Keratinocyte (primary cell): ENCODE data around the gene TRPC4. TPM values are rescaled to one million over a fixed set of nuclear protein-coding genes. Genes with fewer than 3 reads are reported as not detected.

Experiments
- DNase-seq: peaks from one replicate; pipeline ENCODE4 v3.0.0-alpha.2; 2011; ENCODE audit warnings: low read depth, missing footprints, low spot score
- FAIRE-seq: peaks from 2 replicates; lab custom pipeline; 2011; peaks lifted over from hg19 to GRCh38; lab: Jason Lieb, UNC
- H2AFZ ChIP-seq: 2 replicates; pipeline ENCODE4 v1.6.0; 2012; ENCODE audit warnings: low read length, control low read depth, inconsistent platforms; ENCODE audit not compliant: control insufficient read depth
- H3K27ac ChIP-seq: 2 replicates; pipeline ENCODE4 v1.5.1; 2011; ENCODE audit warnings: low read length; ENCODE audit not compliant: control insufficient read depth, insufficient read depth
- H3K27me3 ChIP-seq: 3 replicates; pipeline ENCODE4 v1.6.0; 2011; ENCODE audit warnings: low read length; ENCODE audit not compliant: control insufficient read depth, insufficient read depth; ENCODE audit errors: extremely low read depth
- H3K36me3 ChIP-seq, 2 experiments: 2 replicates in 1 of 2; 3 replicates in 1 of 2; pipeline ENCODE4 v1.5.1; 2011; ENCODE audit warnings: low read length in 2 of 2, mild to moderate bottlenecking in 1 of 2; ENCODE audit not compliant: control insufficient read depth in 2 of 2, insufficient read depth in 2 of 2; ENCODE audit errors: extremely low read depth in 1 of 2
- H3K4me1 ChIP-seq: 3 replicates; pipeline ENCODE4 v1.5.1; 2011; ENCODE audit warnings: low read length; ENCODE audit not compliant: control insufficient read depth, insufficient read depth; ENCODE audit errors: extremely low read depth
- H3K4me2 ChIP-seq: 3 replicates; pipeline ENCODE4 v1.6.0; 2011; ENCODE audit warnings: low read depth, low read length; ENCODE audit not compliant: control insufficient read depth, insufficient read depth; ENCODE audit errors: extremely low read depth
- H3K4me3 ChIP-seq, 3 experiments: fragments of 200-600 bp in 1 of 3; sonication (generic) in 1 of 3; 2 replicates in 2 of 3; 3 replicates in 1 of 3; pipeline ENCODE4 v1.5.1; 2011 to 2016; ENCODE audit warnings: low read length in 3 of 3, mild to moderate bottlenecking in 3 of 3, control low read depth in 2 of 3, inconsistent platforms in 1 of 3, low read depth in 1 of 3, mixed read lengths in 1 of 3, mixed run types in 1 of 3, moderate library complexity in 1 of 3; ENCODE audit not compliant: control insufficient read depth in 2 of 3, insufficient read depth in 2 of 3; ENCODE audit errors: extremely low read depth in 1 of 3
- H3K79me2 ChIP-seq: 2 replicates; pipeline ENCODE4 v1.6.0; 2012; ENCODE audit warnings: low read length; ENCODE audit not compliant: control insufficient read depth, insufficient read depth
- H3K9ac ChIP-seq: 3 replicates; pipeline ENCODE4 v1.6.0; 2011; ENCODE audit warnings: low read length; ENCODE audit not compliant: control insufficient read depth, insufficient read depth; ENCODE audit errors: extremely low read depth
- H3K9me1 ChIP-seq: 3 replicates; pipeline ENCODE4 v1.6.0; 2011; ENCODE audit warnings: low read length; ENCODE audit not compliant: control insufficient read depth, insufficient read depth; ENCODE audit errors: extremely low read depth
- H3K9me3 ChIP-seq: 2 replicates; pipeline ENCODE4 v1.5.1; 2012; ENCODE audit warnings: low read depth, low read length; ENCODE audit not compliant: control insufficient read depth
- H4K20me1 ChIP-seq: 3 replicates; pipeline ENCODE4 v1.6.0; 2011; ENCODE audit warnings: low read length; ENCODE audit not compliant: control insufficient read depth, insufficient read depth; ENCODE audit errors: extremely low read depth
- EZH2 ChIP-seq: IDR thresholded peaks from one replicate; pipeline ENCODE4 v1.6.1; 2012; ENCODE audit warnings: inconsistent platforms, mild to moderate bottlenecking, low read length, moderate library complexity
- dilution Hi-C: fragments of 300-500 bp; cut with MboI; formaldehyde crosslinking; loops from one replicate; pipeline ENCODE4 v1.7.0; 2020; ENCODE audit warnings: low sequenced_read_pairs; ENCODE audit not compliant: extremely low pct_ligation_motif_present
- polyA plus RNA-seq, 5 experiments: library from polyadenylated mRNA; depleted of rRNA in 3 of 5; stranded (reverse) in 3 of 5; stranded (forward) in 1 of 5; unstranded in 1 of 5; fragments of >200 nt; gene quantifications; 1 replicate in 1 of 5; 2 replicates in 3 of 5; 3 replicates in 1 of 5; pipeline versions ENCODE4 v1.2.1 to v1.2.3, GENCODE V29; 2011 to 2012; ENCODE audit warnings: missing spikeins in 2 of 5, low read depth in 1 of 5, low replicate concordance in 1 of 5
- TF ChIP-seq, protein P1 (sequence below), 3 experiments: IDR thresholded peaks in 1 of 3; conservative IDR thresholded peaks in 1 of 3; optimal IDR thresholded peaks in 1 of 3; 2 replicates in 2 of 3; 3 replicates in 1 of 3; pipeline versions ENCODE3 to v1.5.1; 2011; ENCODE audit warnings: low read length in 3 of 3, mild to moderate bottlenecking in 3 of 3, moderate library complexity in 2 of 3, control low read depth in 1 of 3, inconsistent platforms in 1 of 3; ENCODE audit not compliant: insufficient read depth in 2 of 3; ENCODE audit errors: extremely low read depth in 1 of 3

The TRPC4 gene
- polyA plus RNA-seq, 1 donor (not counting 4 experiments of a cell fraction or from before 2014, with no cell fraction given) = not detected

DNA sequence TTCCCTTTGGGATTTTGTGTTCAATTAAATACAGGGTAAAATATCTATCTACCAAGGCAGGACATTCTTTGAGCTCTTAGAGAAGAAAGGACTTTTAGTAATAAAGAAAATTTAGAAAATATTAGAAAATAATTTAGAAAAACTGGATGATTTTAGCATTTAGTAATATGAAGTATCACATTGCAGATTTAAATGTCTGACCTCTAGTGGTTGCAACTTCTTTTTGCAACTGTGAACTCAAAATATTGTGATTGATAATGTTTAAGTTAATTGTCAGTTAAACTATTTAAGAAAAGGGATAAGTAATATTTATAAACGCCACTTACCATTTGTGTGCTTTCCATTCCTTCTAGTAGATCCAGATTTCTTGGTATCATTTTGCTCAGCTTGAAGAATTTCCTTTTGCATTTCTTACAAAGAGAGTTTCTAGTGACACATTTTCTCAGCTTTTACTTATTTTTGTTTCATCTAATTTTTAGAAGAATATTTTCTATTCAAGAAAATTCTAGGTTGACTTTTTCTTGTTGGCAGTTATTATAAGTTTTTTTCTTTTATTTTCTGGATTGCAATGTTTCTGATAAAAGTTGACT, 260.7 kb downstream of the TRPC4 start:
- no peak overlapping the region for H3K4me3 ChIP-seq
- FAIRE-seq = no peak
- no peak overlapping the region for H2AFZ ChIP-seq
- no peaks in the 10 kb centered on the region for H3K27me3 ChIP-seq
- no peak for TF ChIP-seq EZH2
- TF ChIP-seq, protein P1, sequence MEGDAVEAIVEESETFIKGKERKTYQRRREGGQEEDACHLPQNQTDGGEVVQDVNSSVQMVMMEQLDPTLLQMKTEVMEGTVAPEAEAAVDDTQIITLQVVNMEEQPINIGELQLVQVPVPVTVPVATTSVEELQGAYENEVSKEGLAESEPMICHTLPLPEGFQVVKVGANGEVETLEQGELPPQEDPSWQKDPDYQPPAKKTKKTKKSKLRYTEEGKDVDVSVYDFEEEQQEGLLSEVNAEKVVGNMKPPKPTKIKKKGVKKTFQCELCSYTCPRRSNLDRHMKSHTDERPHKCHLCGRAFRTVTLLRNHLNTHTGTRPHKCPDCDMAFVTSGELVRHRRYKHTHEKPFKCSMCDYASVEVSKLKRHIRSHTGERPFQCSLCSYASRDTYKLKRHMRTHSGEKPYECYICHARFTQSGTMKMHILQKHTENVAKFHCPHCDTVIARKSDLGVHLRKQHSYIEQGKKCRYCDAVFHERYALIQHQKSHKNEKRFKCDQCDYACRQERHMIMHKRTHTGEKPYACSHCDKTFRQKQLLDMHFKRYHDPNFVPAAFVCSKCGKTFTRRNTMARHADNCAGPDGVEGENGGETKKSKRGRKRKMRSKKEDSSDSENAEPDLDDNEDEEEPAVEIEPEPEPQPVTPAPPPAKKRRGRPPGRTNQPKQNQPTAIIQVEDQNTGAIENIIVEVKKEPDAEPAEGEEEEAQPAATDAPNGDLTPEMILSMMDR (optimal IDR thresholded peaks at IDR 0.05 in 1 of 3, IDR thresholded peaks at IDR 0.05 in 1 of 3, conservative IDR thresholded peaks at IDR 0.05 in 1 of 3; ENCODE audit: extremely low read depth in 1 of 3, insufficient read depth in 2 of 3, low read length in 3 of 3) = peak in 2 of 3 experiments; percentile 29 to 30
- no peaks in the 10 kb centered on the region for H3K79me2 ChIP-seq
- no peak overlapping the region for H3K9ac ChIP-seq
- no peak overlapping the region for H3K27ac ChIP-seq
- H3K9me1 ChIP-seq = no peaks in the 10 kb centered on the region
- no peaks in the 10 kb centered on the region for H4K20me1 ChIP-seq
- H3K4me1 ChIP-seq = no peaks in the 10 kb centered on the region
- DNase-seq = no peak
- H3K4me2 ChIP-seq = no peak overlapping the region
- H3K36me3 ChIP-seq = no peaks in the 10 kb centered on the region
- H3K9me3 ChIP-seq = no peaks in the 10 kb centered on the region
- dilution Hi-C loops = no loop called here

DNA sequence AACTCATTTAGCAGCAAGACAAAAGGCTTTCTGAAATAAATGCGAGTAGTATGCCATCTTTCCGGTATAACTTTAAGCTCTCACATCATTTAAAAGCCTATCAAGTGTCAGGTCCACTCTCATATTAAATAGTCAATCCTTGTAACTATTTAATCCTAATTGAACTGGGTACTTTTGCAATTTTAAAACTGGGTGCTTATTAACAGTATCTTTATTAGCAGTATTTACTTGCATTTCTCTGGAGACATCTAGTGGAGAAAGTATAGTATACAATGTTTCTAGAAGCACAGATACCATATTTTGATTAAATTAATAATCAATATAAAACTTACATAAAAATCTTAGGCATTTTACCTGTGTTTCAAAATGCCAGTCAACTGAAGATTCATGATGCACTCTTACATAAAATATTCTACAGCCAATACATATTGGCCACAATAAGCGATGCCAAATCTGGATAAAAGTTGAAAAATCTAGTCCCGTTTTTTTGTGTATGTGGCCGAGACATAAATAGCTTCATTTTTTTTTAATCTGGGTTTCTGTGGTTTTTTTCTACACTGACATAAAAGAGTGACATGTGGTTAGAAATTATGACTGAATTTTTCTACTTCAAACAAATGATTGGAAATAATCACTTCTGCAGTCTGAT, 266.7 kb downstream of the TRPC4 start:
- Histone ChIP-seq H3K27me3 (no peaks in the 10 kb centered on the region), H3K9me3 (no peaks in the 10 kb centered on the region), H3K4me1 (peaks cover 8% of the 10 kb centered on the region), H2AFZ (no peak overlapping the region), H3K9me1 (no peaks in the 10 kb centered on the region), H4K20me1 (no peaks in the 10 kb centered on the region), H3K9ac (no peak overlapping the region), H3K27ac (no peak overlapping the region), H3K36me3 (no peaks in the 10 kb centered on the region), H3K79me2 (no peaks in the 10 kb centered on the region), H3K4me3 (no peak overlapping the region), H3K4me2 (no peak overlapping the region)
- dilution Hi-C loops = no loop called here
- DNase-seq (no peak), FAIRE-seq (no peak)
- TF ChIP-seq, protein P1 (optimal IDR thresholded peaks at IDR 0.05 in 1 of 3, IDR thresholded peaks at IDR 0.05 in 1 of 3, conservative IDR thresholded peaks at IDR 0.05 in 1 of 3; ENCODE audit: extremely low read depth in 1 of 3, insufficient read depth in 2 of 3, low read length in 3 of 3) = peak in 2 of 3 experiments; percentile 28 to 44
- no peak for TF ChIP-seq EZH2
